Neural cell (in vitro differentiated cells): Measurements from ENCODE around the gene FRY. TPM values are rescaled to one million over a fixed set of nuclear protein-coding genes. Genes with fewer than 3 reads are reported as not detected.

Experiments used
- H2AFZ ChIP-seq: fragments of 200-600, 300-800 bp; sonication (generic), shearing (Covaris generic); 2 replicates; pipeline ENCODE4 v1.6.0; 2014; ENCODE audit warnings: low read depth, mild to moderate bottlenecking, antibody characterized with exemption, low read length, moderate library complexity
- H3F3A ChIP-seq: fragments of 200-600 bp; shearing (Covaris generic); 2 replicates; pipeline ENCODE4 v1.6.1; 2016; ENCODE audit warnings: mild to moderate bottlenecking, moderate library complexity, mixed read lengths, antibody characterized with exemption, low read length; ENCODE audit not compliant: insufficient read depth, poor library complexity, severe bottlenecking
- H3K27ac ChIP-seq: fragments of 200-600, 300-800 bp; sonication (generic), shearing (Covaris generic); 2 replicates; pipeline ENCODE4 v1.5.1; 2014; ENCODE audit warnings: mild to moderate bottlenecking, low read length, moderate library complexity
- H3K27me3 ChIP-seq: fragments of 300-800, 200-600 bp; sonication (generic), shearing (Covaris generic); 2 replicates; pipeline ENCODE4 v1.6.0; 2014; ENCODE audit warnings: mild to moderate bottlenecking, low read depth, low read length, moderate library complexity; ENCODE audit not compliant: insufficient read depth
- H3K36me3 ChIP-seq: fragments of 300-800, 200-600 bp; sonication (generic), shearing (Covaris generic); 2 replicates; pipeline ENCODE4 v1.5.1; 2014; ENCODE audit warnings: mild to moderate bottlenecking, antibody characterized with exemption, low read length, moderate library complexity; ENCODE audit not compliant: insufficient read depth
- H3K4me2 ChIP-seq: fragments of 300-800, 200-600 bp; sonication (generic), shearing (Covaris generic); 2 replicates; pipeline ENCODE4 v1.6.0; 2014; ENCODE audit warnings: mild to moderate bottlenecking, low read length
- H3K4me3 ChIP-seq: fragments of 300-800, 200-600 bp; sonication (generic), shearing (Covaris generic); 2 replicates; pipeline ENCODE4 v1.5.1; 2014; ENCODE audit warnings: mild to moderate bottlenecking, low read length, moderate library complexity
- H3K79me2 ChIP-seq: fragments of 200-600 bp; shearing (Covaris generic); replicated peaks from 2 replicates; pipeline ENCODE4 v1.6.0; 2014; ENCODE audit warnings: mild to moderate bottlenecking, low read length, moderate library complexity; ENCODE audit not compliant: insufficient read depth
- H3K9ac ChIP-seq: fragments of 300-800, 200-600 bp; sonication (generic), shearing (Covaris generic); 2 replicates; pipeline ENCODE4 v1.6.1; 2016; ENCODE audit warnings: mild to moderate bottlenecking, low read length, mixed read lengths
- H3K9me2 ChIP-seq: fragments of 200-600 bp; shearing (Covaris generic); 2 replicates; pipeline ENCODE4 v1.6.1; 2016; ENCODE audit warnings: mild to moderate bottlenecking, low read length, mixed read lengths; ENCODE audit not compliant: insufficient read depth
- H3K9me3 ChIP-seq: fragments of 200-600, 300-800 bp; sonication (generic), shearing (Covaris generic); 2 replicates; pipeline ENCODE4 v1.6.1; 2016; ENCODE audit warnings: mild to moderate bottlenecking, mixed run types, low read length, moderate library complexity, mixed read lengths
- H4K20me1 ChIP-seq: fragments of 200-600 bp; shearing (Covaris generic); 2 replicates; pipeline ENCODE4 v1.6.1; 2016; ENCODE audit warnings: mild to moderate bottlenecking, mixed run types; ENCODE audit not compliant: insufficient read depth
- EP300 ChIP-seq: fragments of 450-650 bp; conservative IDR thresholded peaks from 2 replicates; pipeline ENCODE4 v1.6.1; 2014; ENCODE audit warnings: antibody characterized with exemption, mild to moderate bottlenecking, moderate library complexity; ENCODE audit not compliant: poor library complexity, severe bottlenecking
- EZH2 ChIP-seq: fragments of 200-600, 300-800 bp; shearing (Covaris generic), sonication (generic); IDR thresholded peaks from 2 replicates; pipeline ENCODE4 v1.6.1; 2014; ENCODE audit warnings: antibody characterized with exemption, low read length, borderline replicate concordance, mild to moderate bottlenecking; ENCODE audit not compliant: insufficient read depth, poor library complexity, severe bottlenecking
- MXI1 ChIP-seq: fragments of 450-650 bp; conservative IDR thresholded peaks from 2 replicates; pipeline ENCODE4 v1.6.1; 2014; ENCODE audit warnings: antibody characterized with exemption, mild to moderate bottlenecking; ENCODE audit not compliant: poor library complexity, severe bottlenecking
- POLR2AphosphoS5 ChIP-seq: IDR thresholded peaks from 2 replicates; pipeline ENCODE4 v1.6.1; 2012
- RAD21 ChIP-seq: fragments of 450-650 bp; conservative IDR thresholded peaks from 2 replicates; pipeline ENCODE4 v1.6.1; 2014; ENCODE audit warnings: antibody characterized with exemption, mild to moderate bottlenecking, moderate library complexity
- SMC3 ChIP-seq: fragments of 450-650 bp; conservative IDR thresholded peaks from 2 replicates; pipeline ENCODE4 v1.6.1; 2014; ENCODE audit warnings: antibody characterized with exemption, mild to moderate bottlenecking, moderate library complexity; ENCODE audit not compliant: poor library complexity
- TAF1 ChIP-seq: IDR thresholded peaks from 2 replicates; pipeline ENCODE4 v1.6.1; 2012; ENCODE audit warnings: low read depth
- polyA plus RNA-seq: library from polyadenylated mRNA; depleted of rRNA; stranded (reverse); fragments of >200 nt; gene quantifications from 2 replicates; pipeline ENCODE4 v1.2.3, GENCODE V29; 2014
- TF ChIP-seq, protein P1 (sequence below): fragments of 450-650 bp; IDR thresholded peaks from 2 replicates; pipeline ENCODE4 v1.5.1; 2014; ENCODE audit warnings: antibody characterized with exemption, mild to moderate bottlenecking, moderate library complexity; ENCODE audit not compliant: poor library complexity, severe bottlenecking
- TF ChIP-seq, protein P2 (sequence below): IDR thresholded peaks from 2 replicates; pipeline ENCODE4 v1.6.1; 2012; ENCODE audit warnings: borderline replicate concordance

FRY gene
- polyA plus RNA-seq, 1 donor from 2014 or later: 49.3 TPM

DNA sequence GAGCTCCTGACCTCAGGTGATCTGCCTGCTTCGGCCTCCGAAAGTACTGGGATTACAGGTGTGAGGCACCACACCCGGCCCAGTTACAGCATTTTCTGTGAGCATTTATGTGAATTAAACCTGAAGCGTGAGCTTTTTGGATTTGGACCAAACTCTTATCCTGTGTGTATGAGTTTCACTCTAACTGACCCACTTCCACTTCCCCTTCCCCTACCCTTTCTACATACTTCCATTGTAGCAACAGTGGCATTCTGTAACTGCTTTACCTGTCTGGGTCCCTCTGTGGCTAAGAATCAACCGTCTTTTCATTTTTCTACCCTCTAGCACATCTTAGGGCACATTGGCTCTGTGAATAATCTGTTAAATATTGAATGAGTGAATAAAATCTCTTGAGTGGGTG is 16.2 kb downstream of the FRY start:
- Histone ChIP-seq H3K9me3 (no peaks in the 10 kb centered on the region), H3F3A (no peaks in the 10 kb centered on the region), H3K4me3 (no peak overlapping the region), H3K36me3 (peaks cover 4% of the 10 kb centered on the region), H3K27ac (no peak overlapping the region), H3K4me2 (no peak overlapping the region), H3K9me2 (no peaks in the 10 kb centered on the region), H4K20me1 (no peaks in the 10 kb centered on the region), H3K9ac (no peak overlapping the region), H2AFZ (no peak overlapping the region), H3K79me2 (peaks cover 3% of the 10 kb centered on the region), H3K27me3 (no peaks in the 10 kb centered on the region)
- TF ChIP-seq, protein P1, sequence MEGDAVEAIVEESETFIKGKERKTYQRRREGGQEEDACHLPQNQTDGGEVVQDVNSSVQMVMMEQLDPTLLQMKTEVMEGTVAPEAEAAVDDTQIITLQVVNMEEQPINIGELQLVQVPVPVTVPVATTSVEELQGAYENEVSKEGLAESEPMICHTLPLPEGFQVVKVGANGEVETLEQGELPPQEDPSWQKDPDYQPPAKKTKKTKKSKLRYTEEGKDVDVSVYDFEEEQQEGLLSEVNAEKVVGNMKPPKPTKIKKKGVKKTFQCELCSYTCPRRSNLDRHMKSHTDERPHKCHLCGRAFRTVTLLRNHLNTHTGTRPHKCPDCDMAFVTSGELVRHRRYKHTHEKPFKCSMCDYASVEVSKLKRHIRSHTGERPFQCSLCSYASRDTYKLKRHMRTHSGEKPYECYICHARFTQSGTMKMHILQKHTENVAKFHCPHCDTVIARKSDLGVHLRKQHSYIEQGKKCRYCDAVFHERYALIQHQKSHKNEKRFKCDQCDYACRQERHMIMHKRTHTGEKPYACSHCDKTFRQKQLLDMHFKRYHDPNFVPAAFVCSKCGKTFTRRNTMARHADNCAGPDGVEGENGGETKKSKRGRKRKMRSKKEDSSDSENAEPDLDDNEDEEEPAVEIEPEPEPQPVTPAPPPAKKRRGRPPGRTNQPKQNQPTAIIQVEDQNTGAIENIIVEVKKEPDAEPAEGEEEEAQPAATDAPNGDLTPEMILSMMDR: no peak
- TF ChIP-seq TAF1 (no peak), SMC3 (no peak), EZH2 (no peak), MXI1 (no peak), EP300 (no peak), RAD21 (no peak), POLR2AphosphoS5 (no peak)
- TF ChIP-seq, protein P2, sequence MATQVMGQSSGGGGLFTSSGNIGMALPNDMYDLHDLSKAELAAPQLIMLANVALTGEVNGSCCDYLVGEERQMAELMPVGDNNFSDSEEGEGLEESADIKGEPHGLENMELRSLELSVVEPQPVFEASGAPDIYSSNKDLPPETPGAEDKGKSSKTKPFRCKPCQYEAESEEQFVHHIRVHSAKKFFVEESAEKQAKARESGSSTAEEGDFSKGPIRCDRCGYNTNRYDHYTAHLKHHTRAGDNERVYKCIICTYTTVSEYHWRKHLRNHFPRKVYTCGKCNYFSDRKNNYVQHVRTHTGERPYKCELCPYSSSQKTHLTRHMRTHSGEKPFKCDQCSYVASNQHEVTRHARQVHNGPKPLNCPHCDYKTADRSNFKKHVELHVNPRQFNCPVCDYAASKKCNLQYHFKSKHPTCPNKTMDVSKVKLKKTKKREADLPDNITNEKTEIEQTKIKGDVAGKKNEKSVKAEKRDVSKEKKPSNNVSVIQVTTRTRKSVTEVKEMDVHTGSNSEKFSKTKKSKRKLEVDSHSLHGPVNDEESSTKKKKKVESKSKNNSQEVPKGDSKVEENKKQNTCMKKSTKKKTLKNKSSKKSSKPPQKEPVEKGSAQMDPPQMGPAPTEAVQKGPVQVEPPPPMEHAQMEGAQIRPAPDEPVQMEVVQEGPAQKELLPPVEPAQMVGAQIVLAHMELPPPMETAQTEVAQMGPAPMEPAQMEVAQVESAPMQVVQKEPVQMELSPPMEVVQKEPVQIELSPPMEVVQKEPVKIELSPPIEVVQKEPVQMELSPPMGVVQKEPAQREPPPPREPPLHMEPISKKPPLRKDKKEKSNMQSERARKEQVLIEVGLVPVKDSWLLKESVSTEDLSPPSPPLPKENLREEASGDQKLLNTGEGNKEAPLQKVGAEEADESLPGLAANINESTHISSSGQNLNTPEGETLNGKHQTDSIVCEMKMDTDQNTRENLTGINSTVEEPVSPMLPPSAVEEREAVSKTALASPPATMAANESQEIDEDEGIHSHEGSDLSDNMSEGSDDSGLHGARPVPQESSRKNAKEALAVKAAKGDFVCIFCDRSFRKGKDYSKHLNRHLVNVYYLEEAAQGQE: no peak

DNA sequence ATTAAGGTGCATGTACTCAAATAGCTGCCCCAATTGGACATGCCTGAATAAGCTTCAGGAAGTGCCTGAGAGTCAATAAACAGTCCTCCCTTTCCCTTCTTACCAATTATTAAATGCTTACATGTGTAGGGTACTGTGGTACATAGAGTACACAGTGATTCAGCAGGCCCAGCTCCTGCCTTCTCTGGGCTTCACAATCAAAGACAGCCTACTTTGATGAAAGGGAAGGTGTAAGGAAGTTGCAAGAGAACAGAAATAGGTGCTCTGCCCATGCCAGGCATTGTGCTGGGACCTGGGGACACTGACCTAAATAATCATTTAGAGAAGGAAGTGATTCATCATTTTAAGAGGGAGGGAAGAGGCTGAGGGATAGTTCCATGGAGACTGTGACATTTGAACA is 17.2 kb downstream of the FRY start:
- Histone ChIP-seq H3K9me3 (no peaks in the 10 kb centered on the region), H3K36me3 (peaks cover 4% of the 10 kb centered on the region), H3K9ac (no peak overlapping the region), H3K27ac (no peak overlapping the region), H4K20me1 (no peaks in the 10 kb centered on the region), H3K4me3 (no peak overlapping the region), H3K27me3 (no peaks in the 10 kb centered on the region), H3K9me2 (no peaks in the 10 kb centered on the region), H3K79me2 (peaks cover 3% of the 10 kb centered on the region), H2AFZ (no peak overlapping the region), H3F3A (no peaks in the 10 kb centered on the region), H3K4me2 (no peak overlapping the region)
- no peak for TF ChIP-seq RAD21
- no peak for TF ChIP-seq EZH2
- TF ChIP-seq POLR2AphosphoS5: no peak
- TF ChIP-seq TAF1: no peak
- no peak for TF ChIP-seq SMC3
- TF ChIP-seq, protein P2: no peak
- no peak for TF ChIP-seq EP300
- TF ChIP-seq MXI1: no peak
- TF ChIP-seq, protein P1: no peak
